Fibroblast of lung (primary cell): ENCODE data around the gene FBXO38. TPM values are rescaled to one million over a fixed set of nuclear protein-coding genes. Genes with fewer than 3 reads are reported as not detected.

ENCODE experiments used
- DNase-seq, 2 donors: peaks; one replicate each; pipeline versions ENCODE4 v3.0.0 to v3.0.0-alpha.2; 2010; ENCODE audit warnings: low read depth in 2 of 2
- H2AFZ ChIP-seq: 2 replicates; pipeline ENCODE4 v1.5.1; 2012; ENCODE audit warnings: low read length, control low read depth, inconsistent platforms
- H3K27ac ChIP-seq: 2 replicates; pipeline ENCODE4 v1.5.1; 2011; ENCODE audit warnings: low read length, control low read depth; ENCODE audit not compliant: insufficient read depth
- H3K27me3 ChIP-seq: 2 replicates; pipeline ENCODE4 v1.5.1; 2011; ENCODE audit warnings: mild to moderate bottlenecking, low read length; ENCODE audit not compliant: control insufficient read depth, insufficient read depth
- H3K36me3 ChIP-seq: 2 replicates; pipeline ENCODE4 v1.5.1; 2011; ENCODE audit warnings: low read length; ENCODE audit not compliant: control insufficient read depth, insufficient read depth
- H3K4me1 ChIP-seq: 2 replicates; pipeline ENCODE4 v1.5.1; 2011; ENCODE audit warnings: low read length; ENCODE audit not compliant: control insufficient read depth, insufficient read depth; ENCODE audit errors: extremely low read depth
- H3K4me2 ChIP-seq: 2 replicates; pipeline ENCODE4 v1.5.1; 2011; ENCODE audit warnings: low read length, control low read depth; ENCODE audit not compliant: insufficient read depth; ENCODE audit errors: extremely low read depth
- H3K4me3 ChIP-seq, 4 experiments: fragments of 200-600 bp in 1 of 4; sonication (generic) in 1 of 4; replicated peaks in 1 of 4; 2 replicates each; pipeline ENCODE4 v1.5.1; 2011 to 2016; ENCODE audit warnings: low read length in 4 of 4, low read depth in 3 of 4, mild to moderate bottlenecking in 3 of 4, control low read depth in 2 of 4, inconsistent platforms in 1 of 4, mixed read lengths in 1 of 4; ENCODE audit not compliant: insufficient read depth in 1 of 4; ENCODE audit errors: control extremely low read depth in 1 of 4
- H3K79me2 ChIP-seq: 2 replicates; pipeline ENCODE4 v1.5.1; 2012; ENCODE audit warnings: mild to moderate bottlenecking, low read length, inconsistent platforms; ENCODE audit not compliant: control insufficient read depth, insufficient read depth
- H3K9ac ChIP-seq: 2 replicates; pipeline ENCODE4 v1.5.1; 2011; ENCODE audit warnings: mild to moderate bottlenecking, low read length, control low read depth; ENCODE audit not compliant: insufficient read depth
- H3K9me3 ChIP-seq: 2 replicates; pipeline ENCODE4 v1.5.1; 2012; ENCODE audit warnings: low read depth, low read length; ENCODE audit not compliant: control insufficient read depth, insufficient read depth
- H4K20me1 ChIP-seq: 2 replicates; pipeline ENCODE4 v1.5.1; 2011; ENCODE audit warnings: low read length; ENCODE audit not compliant: control insufficient read depth, insufficient read depth; ENCODE audit errors: extremely low read depth
- EZH2 ChIP-seq: IDR thresholded peaks from 2 replicates; pipeline ENCODE4 v1.5.1; 2012; ENCODE audit warnings: low read length, control low read depth, mild to moderate bottlenecking; ENCODE audit errors: missing control alignments
- polyA plus RNA-seq, 2 donors: library from polyadenylated mRNA; depleted of rRNA in 1 of 2; stranded (reverse) in 1 of 2; unstranded in 1 of 2; fragments of >200 nt; gene quantifications; 2 replicates each; pipeline ENCODE4 v1.2.1, GENCODE V29; 2011 to 2012; ENCODE audit warnings: missing spikeins in 1 of 2
- total RNA-seq: library from RNA; depleted of rRNA; stranded (reverse); fragments of >200 nt; gene quantifications from 2 replicates; pipeline ENCODE4 v1.2.1, GENCODE V29; 2014
- TF ChIP-seq, protein P1 (sequence below), 2 donors: IDR thresholded peaks in 1 of 2; conservative IDR thresholded peaks in 1 of 2; 1 replicate in 1 of 2; 2 replicates in 1 of 2; pipeline ENCODE4 v1.5.1; 2011 to 2012; ENCODE audit warnings: low read length in 2 of 2, control low read depth in 1 of 2, inconsistent platforms in 1 of 2, low read depth in 1 of 2, mild to moderate bottlenecking in 1 of 2

The FBXO38 gene
- total and polyA plus RNA-seq, 2 donors (not counting 1 experiment from before 2014, with no cell fraction given), result 25.0 to 62.4 TPM

- H3K36me3 ChIP-seq, result no peaks in the 10 kb centered on the region
- no peaks in the 10 kb centered on the region for H3K79me2 ChIP-seq
- no peak overlapping the region for H3K4me2 ChIP-seq
- H3K4me1 ChIP-seq, result no peaks in the 10 kb centered on the region
- H3K9ac ChIP-seq, result no peak overlapping the region
- no peak overlapping the region for H3K4me3 ChIP-seq
- no peak overlapping the region for H2AFZ ChIP-seq
- TF ChIP-seq, protein P1, sequence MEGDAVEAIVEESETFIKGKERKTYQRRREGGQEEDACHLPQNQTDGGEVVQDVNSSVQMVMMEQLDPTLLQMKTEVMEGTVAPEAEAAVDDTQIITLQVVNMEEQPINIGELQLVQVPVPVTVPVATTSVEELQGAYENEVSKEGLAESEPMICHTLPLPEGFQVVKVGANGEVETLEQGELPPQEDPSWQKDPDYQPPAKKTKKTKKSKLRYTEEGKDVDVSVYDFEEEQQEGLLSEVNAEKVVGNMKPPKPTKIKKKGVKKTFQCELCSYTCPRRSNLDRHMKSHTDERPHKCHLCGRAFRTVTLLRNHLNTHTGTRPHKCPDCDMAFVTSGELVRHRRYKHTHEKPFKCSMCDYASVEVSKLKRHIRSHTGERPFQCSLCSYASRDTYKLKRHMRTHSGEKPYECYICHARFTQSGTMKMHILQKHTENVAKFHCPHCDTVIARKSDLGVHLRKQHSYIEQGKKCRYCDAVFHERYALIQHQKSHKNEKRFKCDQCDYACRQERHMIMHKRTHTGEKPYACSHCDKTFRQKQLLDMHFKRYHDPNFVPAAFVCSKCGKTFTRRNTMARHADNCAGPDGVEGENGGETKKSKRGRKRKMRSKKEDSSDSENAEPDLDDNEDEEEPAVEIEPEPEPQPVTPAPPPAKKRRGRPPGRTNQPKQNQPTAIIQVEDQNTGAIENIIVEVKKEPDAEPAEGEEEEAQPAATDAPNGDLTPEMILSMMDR (conservative IDR thresholded peaks at IDR 0.05 in 1 of 2, IDR thresholded peaks at IDR 0.05 in 1 of 2; ENCODE audit: low read depth in 1 of 2, low read length in 2 of 2), result no peak
- TF ChIP-seq EZH2, result no peak
- no peak for DNase-seq
- H3K27me3 ChIP-seq, result no peaks in the 10 kb centered on the region
- H3K9me3 ChIP-seq, result no peaks in the 10 kb centered on the region
- no peak overlapping the region for H3K27ac ChIP-seq
- no peaks in the 10 kb centered on the region for H4K20me1 ChIP-seq
Observed at GRCh38 chr5:148454576-148454975, 70.8 kb downstream of the FBXO38 start.

DNA sequence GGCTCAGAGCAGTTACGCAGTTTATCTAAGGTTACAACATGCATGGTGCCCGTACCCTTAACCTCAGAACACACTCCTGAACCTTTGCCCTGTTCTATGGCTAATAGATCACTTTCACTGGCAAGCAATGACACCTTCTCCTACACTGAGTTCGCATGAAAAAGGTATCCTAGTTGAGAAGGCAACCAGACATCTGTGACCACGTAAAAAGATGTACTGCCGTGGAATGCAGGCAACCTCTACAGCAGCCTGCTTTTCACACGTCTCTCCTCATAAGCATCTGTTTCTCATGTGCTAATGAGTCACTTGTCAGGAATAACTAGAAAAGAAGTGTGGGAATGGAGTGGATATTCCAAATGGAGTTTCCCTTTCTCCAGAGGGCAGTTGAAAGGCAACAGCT is 71.4 kb downstream of the FBXO38 start:
- no peaks in the 10 kb centered on the region for H3K4me1 ChIP-seq
- H3K79me2 ChIP-seq, result no peaks in the 10 kb centered on the region
- H3K36me3 ChIP-seq, result no peaks in the 10 kb centered on the region
- no peak overlapping the region for H3K9ac ChIP-seq
- TF ChIP-seq, protein P1 (conservative IDR thresholded peaks at IDR 0.05 in 1 of 2, IDR thresholded peaks at IDR 0.05 in 1 of 2; ENCODE audit: low read depth in 1 of 2, low read length in 2 of 2), result no peak
- no peak for TF ChIP-seq EZH2
- H3K27ac ChIP-seq, result no peak overlapping the region
- DNase-seq, result peak in 1 of 2 donors; percentile 44
- H3K4me2 ChIP-seq, result no peak overlapping the region
- no peaks in the 10 kb centered on the region for H3K9me3 ChIP-seq
- H4K20me1 ChIP-seq, result no peaks in the 10 kb centered on the region
- no peaks in the 10 kb centered on the region for H3K27me3 ChIP-seq
- no peak overlapping the region for H2AFZ ChIP-seq
- H3K4me3 ChIP-seq, result no peak overlapping the region

DNA sequence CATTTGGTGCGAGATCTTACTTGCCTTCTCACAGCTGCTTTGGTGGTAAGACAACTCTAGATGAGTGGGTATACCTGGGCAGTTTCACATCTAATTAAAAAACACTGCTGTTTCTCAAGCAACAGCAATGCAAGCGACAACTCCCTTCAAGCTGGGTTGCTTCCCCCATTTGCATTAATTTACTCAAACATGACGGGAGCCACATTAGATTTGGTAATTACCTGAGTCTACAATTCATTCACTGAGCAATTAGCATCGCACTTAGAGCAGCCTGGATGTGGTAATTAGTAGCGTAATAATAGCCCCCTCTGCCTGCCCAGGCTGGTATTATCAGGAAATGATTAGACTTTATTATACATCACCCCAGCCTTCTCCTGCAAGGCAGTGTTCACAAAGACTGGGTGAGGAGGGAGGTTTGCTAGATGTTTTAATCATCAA is 73.4 kb downstream of the FBXO38 start:
- no peak overlapping the region for H3K27ac ChIP-seq
- TF ChIP-seq EZH2, result no peak
- TF ChIP-seq, protein P1 (conservative IDR thresholded peaks at IDR 0.05 in 1 of 2, IDR thresholded peaks at IDR 0.05 in 1 of 2; ENCODE audit: low read depth in 1 of 2, low read length in 2 of 2), result peak; percentile 30 to 45
- no peak overlapping the region for H3K9ac ChIP-seq
- no peaks in the 10 kb centered on the region for H3K36me3 ChIP-seq
- no peaks in the 10 kb centered on the region for H3K9me3 ChIP-seq
- H2AFZ ChIP-seq, result no peak overlapping the region
- no peak for DNase-seq
- H3K79me2 ChIP-seq, result no peaks in the 10 kb centered on the region
- no peak overlapping the region for H3K4me2 ChIP-seq
- no peaks in the 10 kb centered on the region for H3K27me3 ChIP-seq
- H3K4me3 ChIP-seq, result no peak overlapping the region
- no peaks in the 10 kb centered on the region for H3K4me1 ChIP-seq
- H4K20me1 ChIP-seq, result no peaks in the 10 kb centered on the region
